ENCODE results near the gene NPB.

The NPB gene

GRCh38 chr17:81859906-81860755 is 41.9 kb upstream of the NPB start, which contains the start of gene P4HB:
P4HB (minus strand) TSS chr17:81860535; CDS start chr17:81860471, 64 bp downstream.
- WGBS (ENCODE audit: extremely low coverage, insufficient coverage, low lambda C conversion rate) = no CpG with 5 or more reads among the region's 95 CpGs

GRCh38 chr17:81860756-81861568 is 41.1 kb upstream of the NPB start:
- Histone ChIP-seq H3K18ac (ENCODE audit: low read length) (peak overlapping the region; percentile 34), H3K4me2 (ENCODE audit: low read length) (peak overlapping the region; percentile 39)

More at GRCh38 chr17:81859906-81860755, 41.9 kb upstream of the NPB start, which contains the start of gene P4HB:
- peak within 1 kb of the TSS; percentile 94 for H3K4me3 ChIP-seq (ENCODE audit: low read length)
- H3K4me2 ChIP-seq (ENCODE audit: low read length) = peak within 1 kb of the TSS; percentile 49
- peaks cover 25% of the 10 kb centered on the region for H3K79me1 ChIP-seq (ENCODE audit: low read length)
- no peaks in the 10 kb centered on the region for H3K27me3 ChIP-seq (ENCODE audit: insufficient read depth, low read length, poor library complexity)
- peaks cover 2% of the 10 kb centered on the region for H3K4me1 ChIP-seq (ENCODE audit: control insufficient read depth, low read depth, low read length)
- H3K79me2 ChIP-seq (ENCODE audit: control insufficient read depth, insufficient read depth, low read length) = peaks cover 36% of the 10 kb centered on the region
- DNase-seq = no peak
- H2AK5ac ChIP-seq (ENCODE audit: low read length) = peak within 1 kb of the TSS; percentile 72
- H3K4ac ChIP-seq (ENCODE audit: low read depth, low read length) = peak within 1 kb of the TSS; percentile 90
- peak within 1 kb of the TSS; percentile 95 for H3K23ac ChIP-seq (ENCODE audit: low read length)
- no peak within 1 kb of the TSS for H2BK15ac ChIP-seq (replicated peaks; ENCODE audit: low read depth)
- peak within 1 kb of the TSS; percentile 55 for H3K27ac ChIP-seq (ENCODE audit: low read depth, low read length)
- peaks cover 6% of the 10 kb centered on the region for H3K36me3 ChIP-seq (ENCODE audit: control insufficient read depth, insufficient read depth, low read length)
- H3K9ac ChIP-seq (ENCODE audit: low read length) = peak within 1 kb of the TSS; percentile 97
- H4K8ac ChIP-seq (ENCODE audit: low read depth, low read length) = no peak within 1 kb of the TSS
- H2BK5ac ChIP-seq (ENCODE audit: low read length) = peak within 1 kb of the TSS; percentile 81
- H4K5ac ChIP-seq (ENCODE audit: low read length) = peak within 1 kb of the TSS; percentile 71
- peak within 1 kb of the TSS; percentile 100 for H3K56ac ChIP-seq (ENCODE audit: low read length)
- H3K18ac ChIP-seq (ENCODE audit: low read length) = peak within 1 kb of the TSS; percentile 92
- peak within 1 kb of the TSS; percentile 62 for H2BK120ac ChIP-seq (ENCODE audit: low read depth, low read length)

GRCh38 chr17:81863123-81863675 is 38.8 kb upstream of the NPB start:
- no peak overlapping the region for H3K4me3 ChIP-seq (ENCODE audit: low read length)
- H3K18ac ChIP-seq (ENCODE audit: low read length) = no peak overlapping the region
- DNase-seq = no peak
- H2BK120ac ChIP-seq (ENCODE audit: low read depth, low read length) = no peak overlapping the region
- H3K4me1 ChIP-seq (ENCODE audit: control insufficient read depth, low read depth, low read length) = peaks cover 2% of the 10 kb centered on the region
- no CpG with 5 or more reads among the region's 6 CpGs for WGBS (ENCODE audit: extremely low coverage, insufficient coverage, low lambda C conversion rate)
- no peak overlapping the region for H2BK15ac ChIP-seq (replicated peaks; ENCODE audit: low read depth)
- peaks cover 20% of the 10 kb centered on the region for H3K79me1 ChIP-seq (ENCODE audit: low read length)
- no peak overlapping the region for H2BK5ac ChIP-seq (ENCODE audit: low read length)
- no peak overlapping the region for H3K56ac ChIP-seq (ENCODE audit: low read length)
- H3K27ac ChIP-seq (ENCODE audit: low read depth, low read length) = no peak overlapping the region
- no peak overlapping the region for H4K8ac ChIP-seq (ENCODE audit: low read depth, low read length)
- H3K36me3 ChIP-seq (ENCODE audit: control insufficient read depth, insufficient read depth, low read length) = peaks cover 2% of the 10 kb centered on the region
- no peak overlapping the region for H3K9ac ChIP-seq (ENCODE audit: low read length)
- H3K4me2 ChIP-seq (ENCODE audit: low read length) = no peak overlapping the region
- H3K27me3 ChIP-seq (ENCODE audit: insufficient read depth, low read length, poor library complexity) = no peaks in the 10 kb centered on the region
- H2AK5ac ChIP-seq (ENCODE audit: low read length) = no peak overlapping the region
- peaks cover 27% of the 10 kb centered on the region for H3K79me2 ChIP-seq (ENCODE audit: control insufficient read depth, insufficient read depth, low read length)
- no peak overlapping the region for H3K23ac ChIP-seq (ENCODE audit: low read length)
- H4K5ac ChIP-seq (ENCODE audit: low read length) = no peak overlapping the region
- no peak overlapping the region for H3K4ac ChIP-seq (ENCODE audit: low read depth, low read length)

More at GRCh38 chr17:81860756-81861568, 41.1 kb upstream of the NPB start:
- Histone ChIP-seq H3K4ac (ENCODE audit: low read depth, low read length) (peak overlapping the region; percentile 90), H3K79me2 (ENCODE audit: control insufficient read depth, insufficient read depth, low read length) (peaks cover 35% of the 10 kb centered on the region), H2AK5ac (ENCODE audit: low read length) (peak overlapping the region; percentile 72), H3K4me3 (ENCODE audit: low read length) (peak overlapping the region; percentile 94), H3K9ac (ENCODE audit: low read length) (peak overlapping the region; percentile 97), H3K4me1 (ENCODE audit: control insufficient read depth, low read depth, low read length) (peaks cover 2% of the 10 kb centered on the region), H2BK15ac (replicated peaks; ENCODE audit: low read depth) (no peak overlapping the region), H4K5ac (ENCODE audit: low read length) (peak overlapping the region; percentile 71), H3K23ac (ENCODE audit: low read length) (no peak overlapping the region), H2BK5ac (ENCODE audit: low read length) (peak overlapping the region; percentile 81), H3K36me3 (ENCODE audit: control insufficient read depth, insufficient read depth, low read length) (peaks cover 6% of the 10 kb centered on the region), H3K79me1 (ENCODE audit: low read length) (peaks cover 26% of the 10 kb centered on the region), H4K8ac (ENCODE audit: low read depth, low read length) (no peak overlapping the region), H3K56ac (ENCODE audit: low read length) (peak overlapping the region; percentile 100), H3K27me3 (ENCODE audit: insufficient read depth, low read length, poor library complexity) (no peaks in the 10 kb centered on the region), H3K27ac (ENCODE audit: low read depth, low read length) (peak overlapping the region; percentile 55), H2BK120ac (ENCODE audit: low read depth, low read length) (no peak overlapping the region)
- DNase-seq = peak; percentile 100
- no CpG with 5 or more reads among the region's 74 CpGs for WGBS (ENCODE audit: extremely low coverage, insufficient coverage, low lambda C conversion rate)

- Histone ChIP-seq H3K23ac (ENCODE audit: low read length) (no peak overlapping the region), H3K27ac (ENCODE audit: low read depth, low read length) (no peak overlapping the region), H3K4ac (ENCODE audit: low read depth, low read length) (no peak overlapping the region), H4K8ac (ENCODE audit: low read depth, low read length) (no peak overlapping the region), H3K4me2 (ENCODE audit: low read length) (no peak overlapping the region), H3K56ac (ENCODE audit: low read length) (no peak overlapping the region), H4K5ac (ENCODE audit: low read length) (no peak overlapping the region), H3K79me2 (ENCODE audit: control insufficient read depth, insufficient read depth, low read length) (peaks cover 18% of the 10 kb centered on the region), H3K27me3 (ENCODE audit: insufficient read depth, low read length, poor library complexity) (no peaks in the 10 kb centered on the region), H2AK5ac (ENCODE audit: low read length) (no peak overlapping the region), H3K36me3 (ENCODE audit: control insufficient read depth, insufficient read depth, low read length) (peaks cover 2% of the 10 kb centered on the region), H3K4me1 (ENCODE audit: control insufficient read depth, low read depth, low read length) (no peaks in the 10 kb centered on the region), H3K4me3 (ENCODE audit: low read length) (no peak overlapping the region), H2BK5ac (ENCODE audit: low read length) (no peak overlapping the region), H3K9ac (ENCODE audit: low read length) (no peak overlapping the region), H2BK120ac (ENCODE audit: low read depth, low read length) (no peak overlapping the region), H3K18ac (ENCODE audit: low read length) (no peak overlapping the region), H3K79me1 (ENCODE audit: low read length) (peaks cover 14% of the 10 kb centered on the region), H2BK15ac (replicated peaks; ENCODE audit: low read depth) (no peak overlapping the region)
- DNase-seq = peak; percentile 52
- WGBS (ENCODE audit: extremely low coverage, insufficient coverage, low lambda C conversion rate) = no CpG with 5 or more reads among the region's 9 CpGs
Observed at GRCh38 chr17:81863833-81864768, 37.9 kb upstream of the NPB start.

GRCh38 chr17:81865358-81865732 is 36.7 kb upstream of the NPB start:
- Histone ChIP-seq H3K18ac (ENCODE audit: low read length) (no peak overlapping the region), H2BK15ac (replicated peaks; ENCODE audit: low read depth) (no peak overlapping the region), H4K8ac (ENCODE audit: low read depth, low read length) (no peak overlapping the region), H3K36me3 (ENCODE audit: control insufficient read depth, insufficient read depth, low read length) (peaks cover 2% of the 10 kb centered on the region), H3K27ac (ENCODE audit: low read depth, low read length) (no peak overlapping the region), H3K27me3 (ENCODE audit: insufficient read depth, low read length, poor library complexity) (no peaks in the 10 kb centered on the region), H3K23ac (ENCODE audit: low read length) (no peak overlapping the region), H3K79me2 (ENCODE audit: control insufficient read depth, insufficient read depth, low read length) (peaks cover 13% of the 10 kb centered on the region), H3K79me1 (ENCODE audit: low read length) (peaks cover 17% of the 10 kb centered on the region), H3K9ac (ENCODE audit: low read length) (no peak overlapping the region), H3K56ac (ENCODE audit: low read length) (no peak overlapping the region), H3K4ac (ENCODE audit: low read depth, low read length) (no peak overlapping the region), H2AK5ac (ENCODE audit: low read length) (no peak overlapping the region), H3K4me1 (ENCODE audit: control insufficient read depth, low read depth, low read length) (no peaks in the 10 kb centered on the region), H2BK5ac (ENCODE audit: low read length) (no peak overlapping the region), H4K5ac (ENCODE audit: low read length) (no peak overlapping the region), H2BK120ac (ENCODE audit: low read depth, low read length) (no peak overlapping the region), H3K4me3 (ENCODE audit: low read length) (no peak overlapping the region), H3K4me2 (ENCODE audit: low read length) (no peak overlapping the region)
- no peak for DNase-seq
- WGBS (ENCODE audit: extremely low coverage, insufficient coverage, low lambda C conversion rate) = no CpG with 5 or more reads among the region's 8 CpGs

All from mesendoderm (in vitro differentiated cells).